ENCODE data around the gene CIRBP. TPM values are rescaled to one million over a fixed set of nuclear protein-coding genes. Genes with fewer than 3 reads are reported as not detected.

CIRBP gene
- polyA plus RNA-seq, 1 of the 3 experiments (the other 2 are of a cell fraction), result 762 TPM

DNA sequence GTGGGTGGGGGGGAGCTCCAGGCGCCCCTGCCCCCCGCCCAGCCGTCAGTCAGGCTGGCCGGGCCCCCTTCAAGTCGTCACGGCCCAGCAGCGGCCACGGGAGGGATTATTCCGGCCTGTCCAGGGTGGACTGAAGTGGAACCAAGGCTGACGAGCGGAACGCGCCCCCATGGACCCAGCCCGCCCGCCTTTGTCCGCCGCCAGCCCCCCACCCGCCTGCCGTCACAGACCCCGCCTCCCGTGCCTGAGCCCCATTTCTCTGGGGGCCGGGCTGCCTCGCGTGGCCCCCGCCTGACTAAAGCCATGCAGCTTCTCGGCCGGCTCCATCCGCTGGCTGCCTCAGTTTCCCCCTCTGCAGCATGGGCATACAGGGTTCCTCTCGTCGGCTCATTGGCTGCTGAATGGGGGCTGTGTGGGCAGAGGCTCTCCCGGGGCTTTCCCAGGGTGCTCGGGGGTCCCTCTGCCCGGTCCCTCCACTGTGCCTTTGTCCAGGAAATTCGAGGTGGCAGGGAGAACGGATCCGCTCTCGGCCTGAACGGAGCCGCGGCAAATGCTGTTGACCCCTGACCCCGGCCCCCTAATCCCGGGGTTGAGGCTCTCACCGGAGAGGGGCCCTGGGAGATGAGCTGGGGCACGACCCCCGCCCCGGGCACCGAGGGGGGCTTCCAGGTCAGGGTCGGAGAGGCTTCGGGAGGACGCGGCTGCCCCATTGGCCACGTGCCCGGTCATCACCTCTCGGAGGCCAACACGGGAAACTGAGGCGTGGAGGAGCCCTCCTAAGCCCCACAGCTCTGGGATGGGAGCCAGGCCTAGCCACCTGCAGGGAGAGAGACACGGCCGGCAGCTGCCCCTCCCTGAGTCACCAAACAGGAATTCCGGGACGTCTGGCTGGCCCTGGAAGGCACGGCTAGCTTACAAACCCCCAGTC is 43.9 kb downstream of the CIRBP start (continued):
- TF ChIP-seq, protein P1, sequence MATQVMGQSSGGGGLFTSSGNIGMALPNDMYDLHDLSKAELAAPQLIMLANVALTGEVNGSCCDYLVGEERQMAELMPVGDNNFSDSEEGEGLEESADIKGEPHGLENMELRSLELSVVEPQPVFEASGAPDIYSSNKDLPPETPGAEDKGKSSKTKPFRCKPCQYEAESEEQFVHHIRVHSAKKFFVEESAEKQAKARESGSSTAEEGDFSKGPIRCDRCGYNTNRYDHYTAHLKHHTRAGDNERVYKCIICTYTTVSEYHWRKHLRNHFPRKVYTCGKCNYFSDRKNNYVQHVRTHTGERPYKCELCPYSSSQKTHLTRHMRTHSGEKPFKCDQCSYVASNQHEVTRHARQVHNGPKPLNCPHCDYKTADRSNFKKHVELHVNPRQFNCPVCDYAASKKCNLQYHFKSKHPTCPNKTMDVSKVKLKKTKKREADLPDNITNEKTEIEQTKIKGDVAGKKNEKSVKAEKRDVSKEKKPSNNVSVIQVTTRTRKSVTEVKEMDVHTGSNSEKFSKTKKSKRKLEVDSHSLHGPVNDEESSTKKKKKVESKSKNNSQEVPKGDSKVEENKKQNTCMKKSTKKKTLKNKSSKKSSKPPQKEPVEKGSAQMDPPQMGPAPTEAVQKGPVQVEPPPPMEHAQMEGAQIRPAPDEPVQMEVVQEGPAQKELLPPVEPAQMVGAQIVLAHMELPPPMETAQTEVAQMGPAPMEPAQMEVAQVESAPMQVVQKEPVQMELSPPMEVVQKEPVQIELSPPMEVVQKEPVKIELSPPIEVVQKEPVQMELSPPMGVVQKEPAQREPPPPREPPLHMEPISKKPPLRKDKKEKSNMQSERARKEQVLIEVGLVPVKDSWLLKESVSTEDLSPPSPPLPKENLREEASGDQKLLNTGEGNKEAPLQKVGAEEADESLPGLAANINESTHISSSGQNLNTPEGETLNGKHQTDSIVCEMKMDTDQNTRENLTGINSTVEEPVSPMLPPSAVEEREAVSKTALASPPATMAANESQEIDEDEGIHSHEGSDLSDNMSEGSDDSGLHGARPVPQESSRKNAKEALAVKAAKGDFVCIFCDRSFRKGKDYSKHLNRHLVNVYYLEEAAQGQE (IDR thresholded peaks at IDR 0.05; ENCODE audit: low read depth, low read length), result no peak
- no peak for TF ChIP-seq GATA2 (CRISPR knock-in tag; IDR thresholded peaks at IDR 0.05)
- TF ChIP-seq USF2 (IDR thresholded peaks at IDR 0.05; ENCODE audit: borderline replicate concordance, low read depth, low read length), result no peak
- no peak for TF ChIP-seq PBX3 (IDR thresholded peaks at IDR 0.05)
- TF ChIP-seq RFX5 (IDR thresholded peaks at IDR 0.05; ENCODE audit: low read length), result no peak
- TF ChIP-seq, protein P2, sequence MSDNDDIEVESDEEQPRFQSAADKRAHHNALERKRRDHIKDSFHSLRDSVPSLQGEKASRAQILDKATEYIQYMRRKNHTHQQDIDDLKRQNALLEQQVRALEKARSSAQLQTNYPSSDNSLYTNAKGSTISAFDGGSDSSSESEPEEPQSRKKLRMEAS (IDR thresholded peaks at IDR 0.05; ENCODE audit: low read depth), result no peak
- peak; percentile 56; the same call in 1 of the 2 replicates for TF ChIP-seq TEAD4 (IDR thresholded peaks at IDR 0.05; ENCODE audit: borderline replicate concordance, insufficient read depth)
- TF ChIP-seq GABPA (IDR thresholded peaks at IDR 0.05; ENCODE audit: low read depth), result no peak
- TF ChIP-seq ELF1 (IDR thresholded peaks at IDR 0.05), result no peak
- TF ChIP-seq SMC3 (IDR thresholded peaks at IDR 0.05; ENCODE audit: low read depth, low read length), result no peak

GRCh38 chr19:1313695-1314613 is 44.8 kb downstream of the CIRBP start:
- DNase-seq, result no peak
- Histone ChIP-seq H3K27me3 (ENCODE audit: insufficient read depth) (no peaks in the 10 kb centered on the region), H3K36me3 (replicated peaks in 1 of 2; ENCODE audit: control insufficient read depth in 1 of 2, insufficient read depth in 2 of 2, low read length in 1 of 2) (no peaks in the 10 kb centered on the region), H3K9me3 (no peaks in the 10 kb centered on the region), H4K20me1 (ENCODE audit: insufficient read depth) (no peaks in the 10 kb centered on the region), H3K4me3 (ENCODE audit: low read depth in 2 of 2, low read length in 1 of 2) (no peak overlapping the region), H3K27ac (ENCODE audit: low read depth in 2 of 2, low read length in 1 of 2) (no peak overlapping the region), H2AFZ (ENCODE audit: low read depth) (no peak overlapping the region), H3K4me2 (no peak overlapping the region), H3K9ac (no peak overlapping the region), H3F3A (replicated peaks; ENCODE audit: insufficient read depth) (no peaks in the 10 kb centered on the region), H3K79me2 (ENCODE audit: insufficient read depth) (no peaks in the 10 kb centered on the region), H3K4me1 (ENCODE audit: control insufficient read depth in 1 of 2, insufficient read depth in 2 of 2, low read depth in 1 of 2, low read length in 1 of 2) (peaks cover 6 to 7% of the 10 kb centered on the region in 2 experiments; a peak in 2 of 4 replicates), H3K9me2 (no peaks in the 10 kb centered on the region)
- ChIA-PET POLR2A (no interaction called here), CTCF (interaction anchor here (0.6 to 4.2 kb wide), 11 partner anchors 10 to 84 kb away, joined by 3 to 81 read pairs (median 8); partner anchors contain the start of genes FAM174C and NDUFS7)
- 89% methylated on average over 25 of the region's 32 CpGs for WGBS (ENCODE audit: low lambda C conversion rate)
- TF ChIP-seq RFX5 (IDR thresholded peaks at IDR 0.05; ENCODE audit: low read length) (no peak), PBX3 (IDR thresholded peaks at IDR 0.05) (no peak), POLR2AphosphoS5 (IDR thresholded peaks at IDR 0.05; ENCODE audit: low read depth, low read length) (no peak), FOXM1 (IDR thresholded peaks at IDR 0.05; ENCODE audit: low read depth) (no peak), MEF2A (IDR thresholded peaks at IDR 0.05; ENCODE audit: borderline replicate concordance, low read depth) (no peak), EP300 (IDR thresholded peaks at IDR 0.05; ENCODE audit: borderline replicate concordance in 1 of 2, low read depth in 1 of 2, low read length in 1 of 2) (no peak), EZH2phosphoT487 (IDR thresholded peaks at IDR 0.05; ENCODE audit: borderline replicate concordance, low read depth) (no peak), JUND (IDR thresholded peaks at IDR 0.05) (no peak), TAF1 (IDR thresholded peaks at IDR 0.05; ENCODE audit: borderline replicate concordance, low read depth, low read length) (no peak), CTCF (IDR thresholded peaks at IDR 0.05) (no peak)
